ENCODE measurements around the gene TRA2B. TPM values are rescaled to one million over a fixed set of nuclear protein-coding genes. Genes with fewer than 3 reads are reported as not detected.

The TRA2B gene
- total RNA-seq, 2 experiments from 2014 or later: 228 to 344 TPM

GRCh38 chr3:185936273-185936629, 1.6 kb downstream of the TRA2B start:
- ChIA-PET POLR2A (interaction anchor here (0.6 to 3.4 kb wide), 3 partner anchors 10 to 42 kb away, joined by 3 to 36 read pairs (median 3); no protein-coding TSS in a partner anchor), CTCF (interaction anchor here (0.9 kb wide), 1 partner anchor 306 kb away, joined by 3 read pairs; no protein-coding TSS in a partner anchor)
- Mint-ChIP-seq H3K4me3 (peak overlapping the region; percentile 97), H3K4me1 (peaks cover 34% of the 10 kb centered on the region), H3K9me3 (ENCODE audit: low read depth) (peaks cover 3% of the 10 kb centered on the region), H3K27me3 (no peaks in the 10 kb centered on the region), H3K27ac (peak overlapping the region; percentile 100), H3K36me3 (ENCODE audit: low read depth) (peaks cover 68% of the 10 kb centered on the region)
- no peak for ATAC-seq
- intact Hi-C loops (cut with DNase I, micrococcal nuclease): loop anchor here (1.0 to 10.0 kb wide), 8 partner anchors 8 to 1689 kb away; partner anchors contain the start of genes ALG3 (in 1 of the 2), EEF1AKMT4 (in 1 of the 2), FAM131A (in 1 of the 2) and RFC4 (in 1 of the 2)
- DNase-seq: no peak

GRCh38 chr3:185935465-185936272, 2.1 kb downstream of the TRA2B start:
- peak overlapping the region; percentile 97 for H3K4me3 Mint-ChIP-seq
- POLR2A ChIA-PET: interaction anchor here (1.1 to 3.4 kb wide), 2 partner anchors 9 to 15 kb away, joined by 3 to 36 read pairs; no protein-coding TSS in a partner anchor

GRCh38 chr3:185934767-185935464, 2.9 kb downstream of the TRA2B start:
- intact Hi-C loops (cut with DNase I, micrococcal nuclease): loop anchor here in 1 of 2 experiments (5.0 to 10.0 kb wide), 7 partner anchors 653 to 1688 kb away; partner anchors contain the start of genes ALG3, EEF1AKMT4, FAM131A and RFC4
- Mint-ChIP-seq H3K9me3 (ENCODE audit: low read depth) (peaks cover 3% of the 10 kb centered on the region), H3K4me3 (peak overlapping the region; percentile 97), H3K36me3 (ENCODE audit: low read depth) (peaks cover 81% of the 10 kb centered on the region), H3K27me3 (no peaks in the 10 kb centered on the region), H3K27ac (peak overlapping the region; percentile 100), H3K4me1 (peaks cover 47% of the 10 kb centered on the region)
- no peak for ATAC-seq
- ChIA-PET POLR2A (interaction anchor here (1.1 to 3.4 kb wide), 2 partner anchors 9 to 14 kb away, joined by 3 to 36 read pairs; no protein-coding TSS in a partner anchor), CTCF (interaction anchor here (0.9 to 1.4 kb wide), 3 partner anchors 9 to 33 kb away, joined by 3 to 9 read pairs (median 3); no protein-coding TSS in a partner anchor)
- DNase-seq: no peak

More at GRCh38 chr3:185935465-185936272, 2.1 kb downstream of the TRA2B start:
- H3K9me3 Mint-ChIP-seq (ENCODE audit: low read depth): peaks cover 3% of the 10 kb centered on the region
- peaks cover 74% of the 10 kb centered on the region for H3K36me3 Mint-ChIP-seq (ENCODE audit: low read depth)
- no peaks in the 10 kb centered on the region for H3K27me3 Mint-ChIP-seq
- DNase-seq (no peak), ATAC-seq (no peak)
- intact Hi-C loops (cut with DNase I, micrococcal nuclease): loop anchor here (1.0 to 10.0 kb wide), 8 partner anchors 7 to 1688 kb away; partner anchors contain the start of genes ALG3 (in 1 of the 2), EEF1AKMT4 (in 1 of the 2), FAM131A (in 1 of the 2) and RFC4 (in 1 of the 2)
- peak overlapping the region; percentile 100 for H3K27ac Mint-ChIP-seq
- peaks cover 39% of the 10 kb centered on the region for H3K4me1 Mint-ChIP-seq
- CTCF ChIA-PET: interaction anchor here (0.5 to 0.9 kb wide), 2 partner anchors 275 to 307 kb away, joined by 3 to 5 read pairs; no protein-coding TSS in a partner anchor

- POLR2A ChIA-PET: interaction anchor here (0.8 kb wide), 1 partner anchor 9 kb away, joined by 4 read pairs; no protein-coding TSS in a partner anchor
- intact Hi-C loops (cut with DNase I, micrococcal nuclease): loop anchor here in 1 of 2 experiments (10.0 kb wide), 1 partner anchor 1599 kb away; the partner anchor contains the start of gene FAM131A
- Mint-ChIP-seq H3K27ac (peak overlapping the region; percentile 100), H3K36me3 (ENCODE audit: low read depth) (peaks cover 89% of the 10 kb centered on the region), H3K27me3 (no peaks in the 10 kb centered on the region), H3K4me1 (peaks cover 54% of the 10 kb centered on the region), H3K4me3 (peak overlapping the region; percentile 97), H3K9me3 (ENCODE audit: low read depth) (peaks cover 3% of the 10 kb centered on the region)
- ATAC-seq (no peak), DNase-seq (no peak)
- CTCF ChIA-PET: interaction anchor here (0.6 to 1.4 kb wide), 4 partner anchors 10 to 1812 kb away, joined by 3 to 9 read pairs (median 3); no protein-coding TSS in a partner anchor
Observed at GRCh38 chr3:185934174-185934557, 3.6 kb downstream of the TRA2B start.

GRCh38 chr3:185933374-185934173, 4.2 kb downstream of the TRA2B start:
- ATAC-seq: no peak
- Mint-ChIP-seq H3K27ac (peak overlapping the region; percentile 100), H3K4me3 (peak overlapping the region; percentile 97), H3K36me3 (ENCODE audit: low read depth) (peaks cover 95% of the 10 kb centered on the region), H3K27me3 (no peaks in the 10 kb centered on the region), H3K9me3 (ENCODE audit: low read depth) (peaks cover 3% of the 10 kb centered on the region), H3K4me1 (peaks cover 60% of the 10 kb centered on the region)
- POLR2A ChIA-PET: interaction anchor here (0.7 to 1.4 kb wide), 4 partner anchors 10 to 69 kb away, joined by 3 to 7 read pairs (median 5); no protein-coding TSS in a partner anchor
- DNase-seq: no peak
- intact Hi-C loops (cut with DNase I, micrococcal nuclease): loop anchor here (2.0 to 10.0 kb wide), 2 partner anchors 853 to 1599 kb away; partner anchors contain the start of gene FAM131A (in 1 of the 2)
- CTCF ChIA-PET: interaction anchor here (0.6 to 3.3 kb wide), 3 partner anchors 10 to 1812 kb away, joined by 3 to 23 read pairs (median 9); no protein-coding TSS in a partner anchor

GRCh38 chr3:185931777-185932612, 5.8 kb downstream of the TRA2B start:
- ChIA-PET POLR2A (interaction anchor here (0.8 to 1.8 kb wide), 7 partner anchors 9 to 638 kb away, joined by 3 to 10 read pairs (median 5); partner anchors contain the start of gene DNAJB11), CTCF (interaction anchor here (0.7 to 3.3 kb wide), 7 partner anchors 11 to 608 kb away, joined by 3 to 23 read pairs (median 3); no protein-coding TSS in a partner anchor)
- Mint-ChIP-seq H3K4me3 (peak overlapping the region; percentile 97), H3K36me3 (ENCODE audit: low read depth) (peaks cover 97% of the 10 kb centered on the region), H3K4me1 (peaks cover 71% of the 10 kb centered on the region), H3K27ac (peak overlapping the region; percentile 91), H3K27me3 (no peaks in the 10 kb centered on the region), H3K9me3 (ENCODE audit: low read depth) (no peaks in the 10 kb centered on the region)
- intact Hi-C loops (cut with DNase I, micrococcal nuclease): loop anchor here (2.0 to 10.0 kb wide), 3 partner anchors 15 to 1597 kb away; partner anchors contain the start of gene FAM131A (in 1 of the 2)
- ATAC-seq (peak; percentile 24), DNase-seq (no peak)

- H3K27ac Mint-ChIP-seq: peak overlapping the region; percentile 84
- no peaks in the 10 kb centered on the region for H3K9me3 Mint-ChIP-seq (ENCODE audit: low read depth)
- H3K36me3 Mint-ChIP-seq (ENCODE audit: low read depth): peaks cover 96% of the 10 kb centered on the region
- intact Hi-C loops (cut with DNase I, micrococcal nuclease): loop anchor here (2.0 to 10.0 kb wide), 2 partner anchors 14 to 1596 kb away; partner anchors contain the start of gene FAM131A (in 1 of the 2)
- no peak for DNase-seq
- peaks cover 83% of the 10 kb centered on the region for H3K4me1 Mint-ChIP-seq
- ATAC-seq: peak; percentile 19
- POLR2A ChIA-PET: interaction anchor here (0.7 to 1.8 kb wide), 2 partner anchors 10 to 13 kb away, joined by 3 to 5 read pairs; no protein-coding TSS in a partner anchor
- H3K27me3 Mint-ChIP-seq: no peaks in the 10 kb centered on the region
- H3K4me3 Mint-ChIP-seq: peak overlapping the region; percentile 97
- CTCF ChIA-PET: interaction anchor here (1.3 to 3.3 kb wide), 2 partner anchors 9 to 13 kb away, joined by 3 to 23 read pairs; no protein-coding TSS in a partner anchor
Observed at GRCh38 chr3:185930393-185931107, 7.3 kb downstream of the TRA2B start.

GRCh38 chr3:185929192-185930151, 8.3 kb downstream of the TRA2B start:
- ATAC-seq (peak; percentile 20), DNase-seq (no peak)
- Mint-ChIP-seq H3K27me3 (no peaks in the 10 kb centered on the region), H3K4me1 (peaks cover 92% of the 10 kb centered on the region), H3K9me3 (ENCODE audit: low read depth) (no peaks in the 10 kb centered on the region), H3K4me3 (peak overlapping the region; percentile 97), H3K36me3 (ENCODE audit: low read depth) (peaks cover 96% of the 10 kb centered on the region), H3K27ac (peak overlapping the region; percentile 84)
- CTCF ChIA-PET: interaction anchor here (0.6 to 3.5 kb wide), 4 partner anchors 11 to 1121 kb away, joined by 3 to 39 read pairs (median 8); no protein-coding TSS in a partner anchor
- POLR2A ChIA-PET: interaction anchor here (2.9 to 3.5 kb wide), 2 partner anchors 11 to 15 kb away, joined by 10 read pairs; no protein-coding TSS in a partner anchor
- intact Hi-C loops (cut with DNase I, micrococcal nuclease): loop anchor here (2.0 to 10.0 kb wide), 3 partner anchors 13 to 1595 kb away; partner anchors contain the start of genes FAM131A (in 1 of the 2) and IGF2BP2 (in 1 of the 2)

Data from activated CD4-positive, alpha-beta T cell treated with anti-CD3 and anti-CD28 coated beads for 36 hours (primary cell).